Prostate gland (tissue), 2 donors: ENCODE measurements around the gene NBEAL1.

Experiments
- CTCF ChIP-seq, 4 experiments: fragments of 200-600 bp in 2 of 4; fragments of 450-650 bp in 2 of 4; sonication (generic) in 2 of 4; IDR thresholded peaks; 1 replicate in 3 of 4; 2 replicates in 1 of 4; pipeline ENCODE4 v1.5.1; 2016 to 2019; ENCODE audit warnings: antibody characterized with exemption in 4 of 4, mild to moderate bottlenecking in 2 of 4, moderate library complexity in 2 of 4
- POLR2A ChIP-seq: fragments of 450-650 bp; IDR thresholded peaks from one replicate; pipeline ENCODE4 v1.6.1; 2016; ENCODE audit warnings: antibody characterized with exemption, mild to moderate bottlenecking

- no peak for TF ChIP-seq POLR2A
- TF ChIP-seq CTCF (IDR thresholded peaks at IDR 0.05): no peak
Observed at GRCh38 chr2:203043226-203043625, 28.6 kb downstream of the NBEAL1 start.
